ENCODE data around the gene TRPM2. TPM values are rescaled to one million over a fixed set of nuclear protein-coding genes. Genes with fewer than 3 reads are reported as not detected.

TRPM2 gene
- total and polyA plus RNA-seq, 2 donors (not counting 3 experiments of a cell fraction or from before 2014, with no cell fraction given): not detected

DNA sequence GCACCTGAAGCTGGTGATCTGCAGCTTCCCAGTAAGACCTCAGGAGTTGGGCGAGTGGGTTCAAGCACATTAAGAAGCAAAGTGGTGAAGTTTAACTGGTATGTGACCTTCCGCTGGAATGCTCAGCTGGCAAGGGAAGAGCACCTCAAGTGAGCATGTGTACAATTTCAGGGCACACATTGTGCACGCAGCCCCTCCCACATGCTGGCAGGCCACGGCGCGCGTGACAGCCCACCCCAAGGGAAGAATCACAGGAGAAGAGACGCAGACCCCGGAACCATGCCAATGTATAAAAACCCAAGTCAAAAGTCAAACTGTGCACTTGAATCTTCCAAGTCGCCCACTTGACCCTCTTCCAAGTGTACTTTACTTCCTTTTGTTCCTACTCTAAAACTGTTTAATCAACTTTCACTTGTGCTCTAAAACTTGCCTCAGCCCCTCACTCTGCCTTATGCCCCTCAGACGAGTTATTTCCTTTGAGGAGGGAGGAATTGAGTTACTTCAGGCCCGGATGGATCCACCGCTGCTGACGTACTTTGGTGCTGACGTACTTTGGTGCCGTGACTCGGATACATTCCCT, 121.9 kb downstream of the TRPM2 start:
- H3K9me3 ChIP-seq (replicated peaks; ENCODE audit: control insufficient read depth, insufficient read depth, low read length): no peaks in the 10 kb centered on the region
- no peak for TF ChIP-seq GATA2 (IDR thresholded peaks at IDR 0.05; ENCODE audit: insufficient read depth, insufficient read length, low read depth, low read length)
- TF ChIP-seq, protein P1, sequence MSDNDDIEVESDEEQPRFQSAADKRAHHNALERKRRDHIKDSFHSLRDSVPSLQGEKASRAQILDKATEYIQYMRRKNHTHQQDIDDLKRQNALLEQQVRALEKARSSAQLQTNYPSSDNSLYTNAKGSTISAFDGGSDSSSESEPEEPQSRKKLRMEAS (IDR thresholded peaks at IDR 0.05; ENCODE audit: insufficient read depth, insufficient read length): no peak
- no peak for TF ChIP-seq POLR2AphosphoS5 (IDR thresholded peaks at IDR 0.05; ENCODE audit: insufficient read depth, low read depth, low read length)
- TF ChIP-seq EZH2 (IDR thresholded peaks at IDR 0.05; ENCODE audit: borderline replicate concordance, low read depth, low read length, severe bottlenecking): no peak
- TF ChIP-seq FOS (IDR thresholded peaks at IDR 0.05; ENCODE audit: borderline replicate concordance, insufficient read depth, low read length): no peak
- no peak for TF ChIP-seq JUN (IDR thresholded peaks at IDR 0.05; ENCODE audit: borderline replicate concordance, insufficient read depth, insufficient read length, low read depth)
- TF ChIP-seq MYC (IDR thresholded peaks at IDR 0.05; ENCODE audit: low read depth, low read length): no peak
- TF ChIP-seq, protein P2, sequence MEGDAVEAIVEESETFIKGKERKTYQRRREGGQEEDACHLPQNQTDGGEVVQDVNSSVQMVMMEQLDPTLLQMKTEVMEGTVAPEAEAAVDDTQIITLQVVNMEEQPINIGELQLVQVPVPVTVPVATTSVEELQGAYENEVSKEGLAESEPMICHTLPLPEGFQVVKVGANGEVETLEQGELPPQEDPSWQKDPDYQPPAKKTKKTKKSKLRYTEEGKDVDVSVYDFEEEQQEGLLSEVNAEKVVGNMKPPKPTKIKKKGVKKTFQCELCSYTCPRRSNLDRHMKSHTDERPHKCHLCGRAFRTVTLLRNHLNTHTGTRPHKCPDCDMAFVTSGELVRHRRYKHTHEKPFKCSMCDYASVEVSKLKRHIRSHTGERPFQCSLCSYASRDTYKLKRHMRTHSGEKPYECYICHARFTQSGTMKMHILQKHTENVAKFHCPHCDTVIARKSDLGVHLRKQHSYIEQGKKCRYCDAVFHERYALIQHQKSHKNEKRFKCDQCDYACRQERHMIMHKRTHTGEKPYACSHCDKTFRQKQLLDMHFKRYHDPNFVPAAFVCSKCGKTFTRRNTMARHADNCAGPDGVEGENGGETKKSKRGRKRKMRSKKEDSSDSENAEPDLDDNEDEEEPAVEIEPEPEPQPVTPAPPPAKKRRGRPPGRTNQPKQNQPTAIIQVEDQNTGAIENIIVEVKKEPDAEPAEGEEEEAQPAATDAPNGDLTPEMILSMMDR (IDR thresholded peaks at IDR 0.05; ENCODE audit: extremely low read depth in 1 of 2, insufficient read depth in 1 of 2, low read depth in 1 of 2, low read length in 2 of 2): no peak
- TF ChIP-seq POLR2A (IDR thresholded peaks at IDR 0.05; ENCODE audit: low read depth, low read length): no peak
- no peak for DNase-seq (ENCODE audit: low read depth, low spot score)
- POLR2A ChIA-PET: no interaction called here
- no peak overlapping the region for H3K9ac ChIP-seq (replicated peaks; ENCODE audit: extremely low read depth, insufficient read depth, low read length)
- no peak overlapping the region for H3K4me3 ChIP-seq (replicated peaks in 1 of 3; ENCODE audit: insufficient read depth in 1 of 3, low read depth in 1 of 3, low read length in 3 of 3)
- no peak overlapping the region for H2AFZ ChIP-seq (ENCODE audit: low read depth, low read length)
- H3K36me3 ChIP-seq (ENCODE audit: control insufficient read depth in 2 of 2, extremely low read depth in 1 of 2, insufficient read depth in 2 of 2, low read length in 2 of 2): no peaks in the 10 kb centered on the region
- FAIRE-seq: no peak
- intact Hi-C loops (cut with micrococcal nuclease): no loop called here
- CTCF ChIA-PET: no interaction called here
- no TSS peak for BruUV-seq (replicated peaks)
- H3K4me1 ChIP-seq (ENCODE audit: control insufficient read depth, extremely low read depth, insufficient read depth, low read length): no peaks in the 10 kb centered on the region
- no peaks in the 10 kb centered on the region for H3K9me1 ChIP-seq (replicated peaks; ENCODE audit: control insufficient read depth, extremely low read depth, insufficient read depth, low read length)
- dilution Hi-C loops (cut with MboI; ENCODE audit: extremely low pct_ligation_motif_present, low sequenced_read_pairs): no loop called here
- H4K20me1 ChIP-seq (replicated peaks; ENCODE audit: control insufficient read depth, extremely low read depth, insufficient read depth, low read length): no peaks in the 10 kb centered on the region
- no peak overlapping the region for H3K27ac ChIP-seq (ENCODE audit: insufficient read depth, low read depth, low read length)
- H3K4me2 ChIP-seq (ENCODE audit: insufficient read depth, low read length): no peak overlapping the region
- no peaks in the 10 kb centered on the region for H3K27me3 ChIP-seq (ENCODE audit: control insufficient read depth in 2 of 2, insufficient read depth in 2 of 2, low read length in 2 of 2)
- H3K79me2 ChIP-seq (ENCODE audit: control insufficient read depth, insufficient read depth, low read length): no peaks in the 10 kb centered on the region

Measured in endothelial cell of umbilical vein (primary cell).